ENCODE results near the gene SAT1.

DNA sequence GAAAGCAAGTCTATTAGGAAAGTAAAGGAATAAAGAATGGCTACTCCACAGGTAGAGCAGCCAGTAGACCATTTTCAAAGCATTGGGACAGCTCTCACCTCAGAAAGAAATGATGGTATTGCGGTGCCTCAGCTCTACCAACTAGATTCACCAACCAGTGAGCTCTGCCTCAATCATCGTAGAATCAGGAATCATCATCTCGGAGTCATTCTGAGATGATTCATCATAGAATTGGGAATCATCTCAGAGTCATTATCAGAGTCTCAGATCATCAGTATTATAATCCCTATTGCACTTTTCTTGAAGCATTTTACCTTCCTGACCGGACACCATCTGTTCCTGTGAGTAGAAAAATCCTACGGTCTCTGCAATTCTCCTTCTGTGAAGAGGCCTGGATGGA, 17.5 kb upstream of the SAT1 start:
- TF ChIP-seq POLR2A (IDR thresholded peaks at IDR 0.05; ENCODE audit: low read depth, low read length) (no peak), POLR2AphosphoS5 (IDR thresholded peaks at IDR 0.05; ENCODE audit: low read depth, low read length) (no peak)

Measured in GM12892 (cell line).